B cell (primary cell): Measurements from ENCODE around the gene DDX20. TPM values are rescaled to one million over a fixed set of nuclear protein-coding genes. Genes with fewer than 3 reads are reported as not detected.

Experiments used
- ATAC-seq: fragments of 200-7000 bp; cut with Tn5 transposase; one replicate; pipeline ENCODE4 v1.10.0; 2021; ENCODE audit warnings: low read depth, mild to moderate bottlenecking, moderate number of reproducible peaks, moderate library complexity
- CTCF ChIA-PET: fragments of 350-600 bp; sonication (Branson Sonifier 250); formaldehyde crosslinking; loops from one replicate; lab custom pipeline; 2021; ENCODE audit warnings: antibody characterized with exemption, inconsistent platforms; lab: Charles Lee
- POLR2A ChIA-PET: fragments of 350-600 bp; sonication (Branson Sonifier 250); formaldehyde crosslinking; loops from one replicate; lab custom pipeline; 2021; ENCODE audit warnings: antibody characterized with exemption; lab: Charles Lee
- DNase-seq: peaks from one replicate; pipeline ENCODE4 v3.0.0; 2013
- H2AFZ ChIP-seq: 2 replicates; pipeline ENCODE4 v1.6.1; 2012; ENCODE audit warnings: mild to moderate bottlenecking, low read depth, low read length; ENCODE audit not compliant: insufficient read depth, poor library complexity, severe bottlenecking
- H3K27ac ChIP-seq, 2 donors: 1 replicate in 1 of 2; 2 replicates in 1 of 2; pipeline ENCODE4 v1.5.1; 2012 to 2013; ENCODE audit warnings: low read length in 2 of 2, mild to moderate bottlenecking in 2 of 2, moderate library complexity in 1 of 2
- H3K27me3 ChIP-seq, 4 experiments: fragments of 200-600 bp in 1 of 4; sonication (generic) in 1 of 4; replicated peaks in 1 of 4; 1 replicate in 2 of 4; 2 replicates in 2 of 4; pipeline versions ENCODE4 v1.6.1 to v1.7.0; 2013 to 2016; ENCODE audit warnings: low read length in 3 of 4, mild to moderate bottlenecking in 2 of 4, mixed read lengths in 1 of 4, moderate library complexity in 1 of 4; ENCODE audit not compliant: insufficient read depth in 4 of 4, control insufficient read depth in 3 of 4; ENCODE audit errors: control extremely low read depth in 1 of 4
- H3K36me3 ChIP-seq, 2 experiments: replicated peaks in 1 of 2; 1 replicate in 1 of 2; 2 replicates in 1 of 2; pipeline versions ENCODE4 v1.6.1 to v1.7.1; 2013; ENCODE audit warnings: low read length in 1 of 2; ENCODE audit not compliant: insufficient read depth in 2 of 2, control insufficient read depth in 1 of 2; ENCODE audit errors: control extremely low read depth in 1 of 2, extremely low read depth in 1 of 2
- H3K4me1 ChIP-seq, 2 donors: fragments of 200-600 bp in 1 of 2; sonication (generic) in 1 of 2; 1 replicate in 1 of 2; 2 replicates in 1 of 2; pipeline versions ENCODE4 v1.5.1 to v1.6.1; 2013 to 2017; ENCODE audit warnings: low read length in 2 of 2; ENCODE audit not compliant: control insufficient read depth in 2 of 2, insufficient read depth in 2 of 2
- H3K4me2 ChIP-seq: replicated peaks from 2 replicates; pipeline ENCODE3; 2012; ENCODE audit warnings: mild to moderate bottlenecking, low read depth, low read length; ENCODE audit not compliant: poor library complexity, severe bottlenecking
- H3K4me3 ChIP-seq, 5 experiments: fragments of 200-600 bp in 1 of 5; sonication (generic) in 1 of 5; 1 replicate in 3 of 5; 2 replicates in 2 of 5; pipeline versions ENCODE4 v1.5.1 to v1.7.0; 2011 to 2016; ENCODE audit warnings: low read length in 4 of 5, mild to moderate bottlenecking in 4 of 5, low read depth in 2 of 5, control low read depth in 1 of 5, moderate library complexity in 1 of 5; ENCODE audit not compliant: insufficient read depth in 1 of 5; ENCODE audit errors: control extremely low read depth in 1 of 5, extremely low read depth in 1 of 5
- H3K79me2 ChIP-seq: fragments of 200-600 bp; sonication (generic); one replicate; pipeline ENCODE4 v1.6.0; 2016; ENCODE audit warnings: low read length; ENCODE audit not compliant: control insufficient read depth, insufficient read depth
- H3K9ac ChIP-seq: fragments of 200-600 bp; sonication (generic); 2 replicates; pipeline ENCODE4 v1.6.1; 2017; ENCODE audit warnings: mild to moderate bottlenecking, low read length, moderate library complexity
- H3K9me3 ChIP-seq, 3 donors: one replicate each; pipeline versions ENCODE4 v1.6.1 to v1.7.1; 2013; ENCODE audit warnings: low read length in 2 of 3; ENCODE audit not compliant: control insufficient read depth in 2 of 3, insufficient read depth in 1 of 3; ENCODE audit errors: control extremely low read depth in 1 of 3
- H4K20me1 ChIP-seq: 2 replicates; pipeline ENCODE4 v1.6.0; 2012; ENCODE audit warnings: mild to moderate bottlenecking, low read length; ENCODE audit not compliant: insufficient read depth, control insufficient read depth, poor library complexity, severe bottlenecking
- H3K27ac Mint-ChIP-seq: one replicate; pipeline ENCODE4 v1.8.0; 2021; ENCODE audit warnings: mixed read lengths
- H3K27me3 Mint-ChIP-seq: one replicate; pipeline ENCODE4 v1.8.0; 2021; ENCODE audit warnings: mixed read lengths
- H3K4me1 Mint-ChIP-seq: one replicate; pipeline ENCODE4 v1.8.0; 2021; ENCODE audit warnings: mixed read lengths
- H3K4me3 Mint-ChIP-seq: one replicate; pipeline ENCODE4 v1.8.0; 2021; ENCODE audit warnings: mixed read lengths
- H3K9me3 Mint-ChIP-seq: one replicate; pipeline ENCODE4 v1.8.0; 2022; ENCODE audit warnings: mixed read lengths; ENCODE audit not compliant: insufficient read depth
- CTCF ChIP-seq: fragments of 200-600 bp; IDR thresholded peaks from one replicate; pipeline ENCODE4 v1.8.0; 2022; ENCODE audit warnings: antibody characterized with exemption, mild to moderate bottlenecking
- EZH2 ChIP-seq: IDR thresholded peaks from 2 replicates; pipeline ENCODE4 v1.6.1; 2012; ENCODE audit warnings: borderline replicate concordance, low read depth, mild to moderate bottlenecking, moderate library complexity, low read length; ENCODE audit not compliant: insufficient read depth, poor library complexity, severe bottlenecking
- WGBS: methylation state at CpG from one replicate; pipeline ENCODE4 v1.1.5; 2013; ENCODE audit warnings: missing lambda C conversion rate; ENCODE audit not compliant: insufficient coverage; 5-methylcytosine and 5-hydroxymethylcytosine counted together
- intact Hi-C: fragments of 100-400 bp; cut with micrococcal nuclease; formaldehyde crosslinking; loops from one replicate; pipeline ENCODE4 v1.10.0; 2022
- polyA plus RNA-seq: library from polyadenylated mRNA; depleted of rRNA; stranded (reverse); fragments of >200 nt; gene quantifications from 2 replicates; pipeline ENCODE4 v1.2.3, GENCODE V29; 2012
- total RNA-seq, 2 donors: library from RNA; stranded (reverse); fragments of 120-200 nt in 1 of 2; gene quantifications; 1 replicate in 1 of 2; 2 replicates in 1 of 2; pipeline versions ENCODE4 v1.2.3 to v1.2.4, GENCODE V29; 2013 to 2022

The DDX20 gene
- total and polyA plus RNA-seq, 2 donors (not counting 1 experiment from before 2014, with no cell fraction given) = 5.7 to 24.6 TPM

- Histone ChIP-seq H3K4me1 (no peaks in the 10 kb centered on the region), H3K36me3 (no peaks in the 10 kb centered on the region), H3K79me2 (no peaks in the 10 kb centered on the region), H3K4me3 (no peak overlapping the region), H3K9me3 (no peaks in the 10 kb centered on the region), H4K20me1 (no peaks in the 10 kb centered on the region), H3K27me3 (no peaks in the 10 kb centered on the region), H3K27ac (no peak overlapping the region), H3K4me2 (no peak overlapping the region), H2AFZ (no peak overlapping the region), H3K9ac (no peak overlapping the region)
- H3K27ac Mint-ChIP-seq = no peak overlapping the region
- intact Hi-C loops = no loop called here
- H3K9me3 Mint-ChIP-seq = no peaks in the 10 kb centered on the region
- no peaks in the 10 kb centered on the region for H3K4me1 Mint-ChIP-seq
- CTCF ChIA-PET = no interaction called here
- WGBS = 57% methylated on average over 1 of the region's 2 CpGs
- DNase-seq (no peak), ATAC-seq (no peak)
- TF ChIP-seq CTCF (no peak), EZH2 (no peak)
- POLR2A ChIA-PET = no interaction called here
- H3K27me3 Mint-ChIP-seq = peaks cover 14% of the 10 kb centered on the region
- H3K4me3 Mint-ChIP-seq = no peak overlapping the region
Measured at GRCh38 chr1:111778541-111779051, 22.9 kb downstream of the DDX20 start.

GRCh38 chr1:111779546-111779945, 23.8 kb downstream of the DDX20 start:
- Mint-ChIP-seq H3K27me3 (peaks cover 18% of the 10 kb centered on the region), H3K4me3 (no peak overlapping the region), H3K4me1 (no peaks in the 10 kb centered on the region), H3K9me3 (no peaks in the 10 kb centered on the region), H3K27ac (no peak overlapping the region)
- WGBS = no CpG with 5 or more reads among the region's 2 CpGs
- no peak overlapping the region for H3K27ac ChIP-seq
- no peak overlapping the region for H2AFZ ChIP-seq
- no peak overlapping the region for H3K9ac ChIP-seq
- H3K27me3 ChIP-seq = peaks cover 0 to 3% (median 0%) of the 10 kb centered on the region in 4 experiments
- POLR2A ChIA-PET = no interaction called here
- intact Hi-C loops = no loop called here
- TF ChIP-seq EZH2 (no peak), CTCF (no peak)
- H3K4me3 ChIP-seq = no peak overlapping the region
- H3K4me1 ChIP-seq = no peaks in the 10 kb centered on the region
- no peaks in the 10 kb centered on the region for H3K79me2 ChIP-seq
- no peaks in the 10 kb centered on the region for H4K20me1 ChIP-seq
- H3K36me3 ChIP-seq = no peaks in the 10 kb centered on the region
- no peaks in the 10 kb centered on the region for H3K9me3 ChIP-seq
- DNase-seq (no peak), ATAC-seq (no peak)
- H3K4me2 ChIP-seq = no peak overlapping the region
- CTCF ChIA-PET = no interaction called here
